CD4-positive, alpha-beta T cell (primary cell): ENCODE results near the gene NOS1AP. TPM values are rescaled to one million over a fixed set of nuclear protein-coding genes. Genes with fewer than 3 reads are reported as not detected.

Source experiments
- ATAC-seq: fragments of 200-7000 bp; cut with Tn5 transposase; one replicate; pipeline ENCODE4 v1.10.0; 2022; ENCODE audit warnings: mild to moderate bottlenecking; ENCODE audit not compliant: poor library complexity
- CTCF ChIA-PET: fragments of 350-600 bp; sonication (Branson Sonifier 250); formaldehyde crosslinking; loops from one replicate; lab custom pipeline; 2021; ENCODE audit warnings: antibody characterized with exemption, inconsistent platforms; lab: Charles Lee
- POLR2A ChIA-PET: fragments of 350-600 bp; sonication (Branson Sonifier 250); formaldehyde crosslinking; loops from one replicate; lab custom pipeline; 2021; ENCODE audit warnings: antibody characterized with exemption, inconsistent platforms; lab: Charles Lee
- DNase-seq, 14 experiments: peaks; one replicate each; pipeline ENCODE4 v3.0.0-alpha.2; 2013 to 2020; ENCODE audit warnings: mixed read lengths in 2 of 14
- H3K27ac ChIP-seq, 2 donors: one replicate each; pipeline versions ENCODE4 v1.5.1 to v1.7.0; 2013; ENCODE audit warnings: low read length in 2 of 2, low read depth in 1 of 2, mild to moderate bottlenecking in 1 of 2
- H3K27me3 ChIP-seq, 2 experiments: 1 replicate in 1 of 2; 2 replicates in 1 of 2; pipeline versions ENCODE4 v1.6.1 to v1.7.0; 2013; ENCODE audit warnings: low read length in 2 of 2, control low read depth in 1 of 2, mild to moderate bottlenecking in 1 of 2, moderate library complexity in 1 of 2; ENCODE audit not compliant: insufficient read depth in 2 of 2, control insufficient read depth in 1 of 2
- H3K36me3 ChIP-seq: one replicate; pipeline ENCODE4 v1.6.1; 2013; ENCODE audit warnings: low read length, control low read depth; ENCODE audit not compliant: insufficient read depth
- H3K4me1 ChIP-seq: one replicate; pipeline ENCODE4 v1.6.1; 2013; ENCODE audit warnings: low read length, control low read depth; ENCODE audit not compliant: insufficient read depth
- H3K4me3 ChIP-seq: one replicate; pipeline ENCODE4 v1.5.1; 2013; ENCODE audit warnings: mild to moderate bottlenecking, low read length, moderate library complexity
- H3K9me3 ChIP-seq, 2 experiments: 1 replicate in 1 of 2; 2 replicates in 1 of 2; pipeline versions ENCODE4 v1.6.1 to v1.7.0; 2013; ENCODE audit warnings: low read length in 2 of 2, mild to moderate bottlenecking in 2 of 2, control low read depth in 1 of 2, moderate library complexity in 1 of 2; ENCODE audit not compliant: control insufficient read depth in 1 of 2, insufficient read depth in 1 of 2
- H3K27ac Mint-ChIP-seq: one replicate; pipeline ENCODE4 v1.8.0; 2020; ENCODE audit warnings: mixed read lengths
- H3K27me3 Mint-ChIP-seq: one replicate; pipeline ENCODE4 v1.8.0; 2021; ENCODE audit warnings: mixed read lengths
- H3K36me3 Mint-ChIP-seq: one replicate; pipeline ENCODE4 v1.8.0; 2021; ENCODE audit warnings: low read depth, mixed read lengths
- H3K4me1 Mint-ChIP-seq: one replicate; pipeline ENCODE4 v1.8.0; 2021; ENCODE audit warnings: low read depth, mixed read lengths
- H3K4me3 Mint-ChIP-seq: one replicate; pipeline ENCODE4 v1.8.0; 2020; ENCODE audit warnings: mild to moderate bottlenecking, mixed read lengths
- H3K9me3 Mint-ChIP-seq: one replicate; pipeline ENCODE4 v1.8.0; 2020; ENCODE audit warnings: mixed read lengths
- intact Hi-C, 2 experiments: fragments of 100-400 bp; cut with DNase I in 1 of 2; cut with micrococcal nuclease in 1 of 2; formaldehyde crosslinking; loops; one replicate each; pipeline versions ENCODE4 v1.15.1 to v1.9.0; 2023 to 2025; cut with DNase I, micrococcal nuclease
- total RNA-seq, 174 experiments: library from RNA in 2 of 174; stranded (reverse) in 2 of 174; gene quantifications; one replicate each; pipeline ENCODE4 v1.2.3 and lab custom pipeline; 2021 to 2026
- TF ChIP-seq, protein P1 (sequence below): fragments of 200-600 bp; IDR thresholded peaks from one replicate; pipeline ENCODE4 v1.8.0; 2022; ENCODE audit warnings: antibody characterized with exemption, mild to moderate bottlenecking

NOS1AP gene
- total RNA-seq, 2 experiments from 2014 or later: not detected

DNA sequence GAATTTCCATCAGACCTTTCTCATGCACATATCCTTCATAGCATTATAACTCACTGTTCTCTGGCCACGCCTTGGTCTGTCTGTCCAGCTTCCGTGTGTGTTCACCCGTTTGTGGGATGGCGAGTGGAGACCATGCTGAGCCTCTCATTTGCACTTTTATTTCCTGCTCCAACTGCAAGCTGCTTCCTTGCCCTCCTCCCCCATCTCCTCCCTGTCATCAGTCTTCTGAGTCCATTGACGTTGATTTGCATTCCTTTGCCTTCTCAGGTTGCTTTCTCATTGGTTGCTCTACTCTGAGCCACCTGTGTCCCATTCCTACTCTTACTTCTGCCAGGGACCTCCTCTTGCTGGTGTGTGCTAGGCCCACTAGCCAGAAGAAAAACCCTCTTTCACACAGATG lies 146.4 kb downstream of the NOS1AP start:
- ChIA-PET CTCF (no interaction called here), POLR2A (no interaction called here)
- no peak overlapping the region for H3K27ac ChIP-seq
- Mint-ChIP-seq H3K9me3 (no peaks in the 10 kb centered on the region), H3K27me3 (peaks cover 63% of the 10 kb centered on the region), H3K4me1 (no peaks in the 10 kb centered on the region), H3K27ac (no peak overlapping the region), H3K4me3 (no peak overlapping the region), H3K36me3 (no peaks in the 10 kb centered on the region)
- no peak for ATAC-seq
- peaks cover 0 to under 1% of the 10 kb centered on the region in 2 experiments for H3K9me3 ChIP-seq
- H3K27me3 ChIP-seq: peaks cover 0 to 2% of the 10 kb centered on the region in 2 experiments
- TF ChIP-seq, protein P1, sequence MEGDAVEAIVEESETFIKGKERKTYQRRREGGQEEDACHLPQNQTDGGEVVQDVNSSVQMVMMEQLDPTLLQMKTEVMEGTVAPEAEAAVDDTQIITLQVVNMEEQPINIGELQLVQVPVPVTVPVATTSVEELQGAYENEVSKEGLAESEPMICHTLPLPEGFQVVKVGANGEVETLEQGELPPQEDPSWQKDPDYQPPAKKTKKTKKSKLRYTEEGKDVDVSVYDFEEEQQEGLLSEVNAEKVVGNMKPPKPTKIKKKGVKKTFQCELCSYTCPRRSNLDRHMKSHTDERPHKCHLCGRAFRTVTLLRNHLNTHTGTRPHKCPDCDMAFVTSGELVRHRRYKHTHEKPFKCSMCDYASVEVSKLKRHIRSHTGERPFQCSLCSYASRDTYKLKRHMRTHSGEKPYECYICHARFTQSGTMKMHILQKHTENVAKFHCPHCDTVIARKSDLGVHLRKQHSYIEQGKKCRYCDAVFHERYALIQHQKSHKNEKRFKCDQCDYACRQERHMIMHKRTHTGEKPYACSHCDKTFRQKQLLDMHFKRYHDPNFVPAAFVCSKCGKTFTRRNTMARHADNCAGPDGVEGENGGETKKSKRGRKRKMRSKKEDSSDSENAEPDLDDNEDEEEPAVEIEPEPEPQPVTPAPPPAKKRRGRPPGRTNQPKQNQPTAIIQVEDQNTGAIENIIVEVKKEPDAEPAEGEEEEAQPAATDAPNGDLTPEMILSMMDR: no peak
- H3K36me3 ChIP-seq: no peaks in the 10 kb centered on the region
- no peaks in the 10 kb centered on the region for H3K4me1 ChIP-seq
- no peak for DNase-seq
- intact Hi-C loops: no loop called here
- H3K4me3 ChIP-seq: no peak overlapping the region

DNA sequence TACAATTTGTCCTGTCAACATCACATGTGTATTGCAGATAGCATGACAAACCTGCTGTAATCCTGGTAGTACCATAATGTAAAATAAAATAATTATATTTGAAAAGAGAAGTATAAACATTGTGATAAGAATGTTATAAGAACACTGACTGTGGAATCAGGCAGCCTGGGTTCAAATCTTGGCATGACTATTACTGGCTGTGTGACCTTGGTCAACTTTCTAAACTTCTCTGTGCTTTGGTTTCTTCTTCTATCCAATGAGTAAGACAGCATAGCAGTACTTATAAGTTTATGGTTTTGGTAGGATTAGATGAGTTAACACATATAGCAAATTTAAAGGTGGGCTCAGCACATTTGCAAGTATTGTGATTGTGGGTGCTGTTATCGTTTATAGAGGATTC lies 147.1 kb downstream of the NOS1AP start:
- ATAC-seq (no peak), DNase-seq (no peak)
- no peaks in the 10 kb centered on the region for H3K4me1 Mint-ChIP-seq
- Histone ChIP-seq H3K4me1 (no peaks in the 10 kb centered on the region), H3K4me3 (no peak overlapping the region), H3K27me3 (no peaks in the 10 kb centered on the region), H3K27ac (no peak overlapping the region), H3K36me3 (no peaks in the 10 kb centered on the region), H3K9me3 (no peaks in the 10 kb centered on the region)
- TF ChIP-seq, protein P1: no peak
- H3K27me3 Mint-ChIP-seq: peaks cover 62% of the 10 kb centered on the region
- no peak overlapping the region for H3K27ac Mint-ChIP-seq
- no peaks in the 10 kb centered on the region for H3K9me3 Mint-ChIP-seq
- CTCF ChIA-PET: no interaction called here
- POLR2A ChIA-PET: no interaction called here
- intact Hi-C loops: no loop called here
- no peaks in the 10 kb centered on the region for H3K36me3 Mint-ChIP-seq
- H3K4me3 Mint-ChIP-seq: no peak overlapping the region

DNA sequence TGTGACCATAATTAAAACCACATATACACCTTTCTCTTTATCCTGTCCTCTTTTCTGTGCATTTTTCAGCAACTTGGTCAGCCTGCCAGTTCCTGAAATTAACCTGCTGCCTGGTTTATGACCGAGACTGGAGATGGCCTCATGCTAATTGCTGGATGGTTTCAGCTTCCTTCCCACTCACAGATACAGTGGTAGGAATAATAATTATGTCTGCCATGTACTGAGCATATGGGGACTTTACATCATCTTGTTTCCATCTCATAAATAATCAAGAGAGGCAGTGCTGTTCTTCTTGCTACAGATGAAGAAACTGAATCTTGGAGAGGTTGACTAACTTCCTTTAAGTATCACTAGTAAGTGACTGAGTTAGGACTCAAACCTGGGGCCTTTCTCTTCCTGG lies 148.2 kb downstream of the NOS1AP start:
- Histone ChIP-seq H3K4me3 (no peak overlapping the region), H3K27me3 (no peaks in the 10 kb centered on the region), H3K36me3 (no peaks in the 10 kb centered on the region), H3K27ac (no peak overlapping the region), H3K4me1 (no peaks in the 10 kb centered on the region), H3K9me3 (no peaks in the 10 kb centered on the region)
- no peak for DNase-seq
- TF ChIP-seq, protein P1: no peak
- H3K36me3 Mint-ChIP-seq: no peaks in the 10 kb centered on the region
- H3K27me3 Mint-ChIP-seq: peaks cover 59% of the 10 kb centered on the region
- H3K4me1 Mint-ChIP-seq: no peaks in the 10 kb centered on the region
- no peak overlapping the region for H3K27ac Mint-ChIP-seq
- no peaks in the 10 kb centered on the region for H3K9me3 Mint-ChIP-seq
- no peak for ATAC-seq
- ChIA-PET CTCF (no interaction called here), POLR2A (no interaction called here)
- H3K4me3 Mint-ChIP-seq: no peak overlapping the region
- intact Hi-C loops: no loop called here
